Breast epithelium (tissue), 4 donors: ENCODE data around the gene FNTB. TPM values are rescaled to one million over a fixed set of nuclear protein-coding genes. Genes with fewer than 3 reads are reported as not detected.

Experiments used
- DNase-seq, 2 donors: peaks; one replicate each; pipeline ENCODE4 v3.0.0-alpha.2; 2019; ENCODE audit warnings: low spot score in 2 of 2
- H3K27ac ChIP-seq, 2 donors: fragments of 200-600 bp; sonication (generic) in 1 of 2; one replicate each; pipeline ENCODE4 v1.5.1; 2016 to 2019; ENCODE audit warnings: mild to moderate bottlenecking in 1 of 2
- H3K27me3 ChIP-seq, 2 donors: fragments of 200-600 bp; sonication (generic) in 1 of 2; one replicate each; pipeline versions ENCODE4 v1.5.1 to v1.6.0; 2017 to 2019; ENCODE audit warnings: control low read depth in 1 of 2, mild to moderate bottlenecking in 1 of 2
- H3K36me3 ChIP-seq: fragments of 200-600 bp; one replicate; pipeline ENCODE4 v1.5.1; 2019
- H3K4me1 ChIP-seq, 2 donors: fragments of 200-600 bp; sonication (generic); one replicate each; pipeline ENCODE4 v1.5.1; 2016 to 2019; ENCODE audit warnings: control low read depth in 1 of 2
- H3K4me3 ChIP-seq, 3 donors: fragments of 200-600 bp; sonication (generic); 1 replicate in 2 of 3; 2 replicates in 1 of 3; pipeline ENCODE4 v1.5.1; 2016 to 2019; ENCODE audit warnings: mild to moderate bottlenecking in 3 of 3, moderate library complexity in 2 of 3
- H3K9me3 ChIP-seq, 2 donors: fragments of 200-600 bp; sonication (generic) in 1 of 2; one replicate each; pipeline ENCODE4 v1.5.1; 2016 to 2019; ENCODE audit warnings: control low read depth in 1 of 2
- POLR2A ChIP-seq: fragments of 450-650 bp; IDR thresholded peaks from one replicate; pipeline ENCODE4 v1.6.1; 2016; ENCODE audit warnings: antibody characterized with exemption, mild to moderate bottlenecking, moderate library complexity
- POLR2AphosphoS5 ChIP-seq, 3 donors: sonication (generic); formaldehyde crosslinking; IDR thresholded peaks; one replicate each; pipeline ENCODE4 v1.6.1; 2017; ENCODE audit warnings: antibody characterized with exemption in 3 of 3
- intact Hi-C: fragments of 100-400 bp; cut with DNase I; formaldehyde crosslinking; loops from one replicate; pipeline ENCODE4 v1.15.1; 2023; ENCODE audit warnings: low total_unique reads
- total RNA-seq, 3 donors: library from RNA; depleted of rRNA; stranded (reverse); fragments of >200 nt; gene quantifications; one replicate each; pipeline ENCODE4 v1.1.0, GENCODE V29; 2016
- TF ChIP-seq, protein P1 (sequence below), 3 donors: fragments of 450-650 bp; IDR thresholded peaks; one replicate each; pipeline ENCODE4 v1.5.1; 2016 to 2017; ENCODE audit warnings: antibody characterized with exemption in 3 of 3, mild to moderate bottlenecking in 3 of 3, moderate library complexity in 3 of 3

The FNTB gene
- total RNA-seq, 3 donors from 2014 or later, result 15.7 to 22.9 (median 18.9) TPM

DNA sequence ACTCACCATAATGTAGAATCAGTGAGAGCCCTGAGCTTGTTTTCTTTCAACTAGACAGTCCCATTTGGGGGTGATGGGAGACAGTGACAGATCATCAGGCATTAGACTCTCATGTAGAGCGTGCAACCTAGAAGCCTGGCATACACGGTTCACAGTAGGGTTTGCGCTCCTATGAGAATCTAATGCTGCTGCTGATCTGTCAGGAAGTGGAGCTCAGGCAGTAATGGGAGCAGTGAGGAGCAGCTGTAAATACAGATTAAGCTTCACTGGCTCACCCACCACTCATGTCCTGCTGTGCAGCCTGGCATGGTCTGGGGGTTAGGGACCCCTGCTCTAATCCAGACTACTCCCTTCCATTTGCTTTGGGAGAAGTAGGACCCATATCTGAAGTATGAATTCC lies 55.6 kb downstream of the FNTB start:
- Histone ChIP-seq H3K27ac (no peak overlapping the region), H3K36me3 (no peaks in the 10 kb centered on the region), H3K4me1 (no peaks in the 10 kb centered on the region), H3K4me3 (no peak overlapping the region), H3K9me3 (no peaks in the 10 kb centered on the region), H3K27me3 (no peaks in the 10 kb centered on the region)
- TF ChIP-seq, protein P1, sequence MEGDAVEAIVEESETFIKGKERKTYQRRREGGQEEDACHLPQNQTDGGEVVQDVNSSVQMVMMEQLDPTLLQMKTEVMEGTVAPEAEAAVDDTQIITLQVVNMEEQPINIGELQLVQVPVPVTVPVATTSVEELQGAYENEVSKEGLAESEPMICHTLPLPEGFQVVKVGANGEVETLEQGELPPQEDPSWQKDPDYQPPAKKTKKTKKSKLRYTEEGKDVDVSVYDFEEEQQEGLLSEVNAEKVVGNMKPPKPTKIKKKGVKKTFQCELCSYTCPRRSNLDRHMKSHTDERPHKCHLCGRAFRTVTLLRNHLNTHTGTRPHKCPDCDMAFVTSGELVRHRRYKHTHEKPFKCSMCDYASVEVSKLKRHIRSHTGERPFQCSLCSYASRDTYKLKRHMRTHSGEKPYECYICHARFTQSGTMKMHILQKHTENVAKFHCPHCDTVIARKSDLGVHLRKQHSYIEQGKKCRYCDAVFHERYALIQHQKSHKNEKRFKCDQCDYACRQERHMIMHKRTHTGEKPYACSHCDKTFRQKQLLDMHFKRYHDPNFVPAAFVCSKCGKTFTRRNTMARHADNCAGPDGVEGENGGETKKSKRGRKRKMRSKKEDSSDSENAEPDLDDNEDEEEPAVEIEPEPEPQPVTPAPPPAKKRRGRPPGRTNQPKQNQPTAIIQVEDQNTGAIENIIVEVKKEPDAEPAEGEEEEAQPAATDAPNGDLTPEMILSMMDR (IDR thresholded peaks at IDR 0.05), result no peak
- TF ChIP-seq POLR2AphosphoS5 (IDR thresholded peaks at IDR 0.05), result no peak
- no peak for TF ChIP-seq POLR2A
- intact Hi-C loops, result no loop called here
- DNase-seq, result no peak

DNA sequence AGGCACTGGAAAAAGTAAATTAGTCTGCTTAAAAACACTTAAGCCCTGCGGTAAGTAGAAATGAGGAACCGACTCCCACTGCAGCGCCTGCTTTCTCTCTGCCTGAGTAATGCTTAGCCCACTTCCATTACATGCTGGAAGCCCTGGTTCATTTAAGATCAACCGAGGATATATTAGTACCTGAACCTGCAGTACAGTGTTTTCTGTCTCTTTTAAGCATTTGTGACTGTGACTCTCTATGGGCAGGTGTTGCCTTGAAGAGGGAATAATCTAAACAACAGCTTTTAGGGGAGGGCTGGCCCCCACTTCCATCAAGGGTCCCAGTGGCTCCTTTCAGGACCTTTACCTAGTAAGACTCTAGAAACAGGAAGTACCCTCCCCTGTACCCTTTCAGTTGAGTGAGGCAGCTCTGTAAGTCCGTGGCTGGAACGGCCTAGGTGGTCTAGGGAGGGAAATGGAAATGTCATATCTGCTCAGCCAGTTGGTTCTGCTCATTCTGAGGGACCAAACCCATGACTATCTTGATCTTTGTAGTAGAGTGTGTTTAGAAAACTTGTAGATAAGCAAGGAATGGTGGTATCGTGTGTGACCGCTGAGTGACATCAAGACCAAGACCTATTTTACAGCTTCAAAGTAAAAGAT lies 56.2 kb downstream of the FNTB start:
- Histone ChIP-seq H3K4me1 (no peaks in the 10 kb centered on the region), H3K27me3 (no peaks in the 10 kb centered on the region), H3K9me3 (no peaks in the 10 kb centered on the region), H3K4me3 (no peak overlapping the region), H3K36me3 (no peaks in the 10 kb centered on the region), H3K27ac (no peak overlapping the region)
- intact Hi-C loops, result no loop called here
- TF ChIP-seq POLR2A, result no peak
- TF ChIP-seq POLR2AphosphoS5 (IDR thresholded peaks at IDR 0.05), result no peak
- TF ChIP-seq, protein P1 (IDR thresholded peaks at IDR 0.05), result no peak
- no peak for DNase-seq

DNA sequence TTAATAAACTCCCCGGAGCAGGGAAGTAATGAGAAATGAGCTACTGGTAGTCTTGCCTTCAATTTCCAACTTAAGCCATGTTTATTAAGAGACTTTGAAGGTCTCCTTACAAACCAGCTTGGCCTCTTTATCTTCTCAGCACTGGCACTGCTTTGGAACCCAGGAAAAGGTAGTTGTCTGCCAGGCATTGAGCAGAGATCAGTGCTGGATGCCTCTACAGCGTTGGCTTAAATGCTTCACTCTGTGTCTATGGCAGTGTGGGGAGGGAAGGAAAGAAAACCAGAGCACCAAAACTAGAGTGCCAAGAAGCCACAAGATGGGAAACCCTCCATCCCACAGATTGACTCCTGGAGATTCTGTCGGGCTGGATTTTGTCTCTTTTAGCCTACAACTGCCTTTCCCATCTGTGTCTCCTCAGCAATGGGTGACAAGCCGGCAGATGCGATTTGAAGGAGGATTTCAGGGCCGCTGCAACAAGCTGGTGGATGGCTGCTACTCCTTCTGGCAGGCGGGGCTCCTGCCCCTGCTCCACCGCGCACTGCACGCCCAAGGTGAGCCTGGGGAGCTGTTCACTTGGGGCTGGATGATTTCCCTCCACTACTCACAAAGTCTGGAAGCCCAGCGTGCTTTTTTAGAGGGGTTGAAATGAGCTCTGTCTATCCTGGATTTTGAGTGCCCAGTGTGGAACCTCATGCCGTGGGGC lies 57.3 kb downstream of the FNTB start:
- H3K36me3 ChIP-seq, result no peaks in the 10 kb centered on the region
- H3K4me1 ChIP-seq, result no peaks in the 10 kb centered on the region
- H3K27me3 ChIP-seq, result no peaks in the 10 kb centered on the region
- DNase-seq, result no peak
- H3K4me3 ChIP-seq, result no peak overlapping the region
- no peak overlapping the region for H3K27ac ChIP-seq
- no peaks in the 10 kb centered on the region for H3K9me3 ChIP-seq
- TF ChIP-seq POLR2A (no peak), POLR2AphosphoS5 (IDR thresholded peaks at IDR 0.05) (no peak)
- TF ChIP-seq, protein P1 (IDR thresholded peaks at IDR 0.05), result no peak
- intact Hi-C loops, result no loop called here

DNA sequence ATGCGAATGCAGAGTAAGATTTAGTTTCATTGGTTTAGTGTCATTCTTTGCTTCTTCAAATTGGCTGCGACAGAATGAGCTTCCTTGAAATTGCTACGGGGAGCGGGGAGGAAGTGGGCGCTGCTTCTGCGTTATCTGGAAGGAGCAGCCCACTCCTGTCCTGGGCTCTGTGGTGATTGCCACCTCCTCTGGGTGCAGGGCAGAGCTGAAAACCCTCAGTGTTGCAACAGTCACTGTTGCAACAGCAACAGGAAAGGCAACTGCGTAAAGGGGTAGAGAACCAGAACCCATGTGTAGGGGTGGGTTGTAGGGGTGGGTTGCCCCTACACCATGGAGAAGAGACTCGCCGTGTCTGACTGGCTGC lies 57.9 kb downstream of the FNTB start:
- H3K9me3 ChIP-seq, result no peaks in the 10 kb centered on the region
- H3K4me1 ChIP-seq, result no peaks in the 10 kb centered on the region
- intact Hi-C loops, result no loop called here
- H3K36me3 ChIP-seq, result no peaks in the 10 kb centered on the region
- DNase-seq, result no peak
- no peaks in the 10 kb centered on the region for H3K27me3 ChIP-seq
- no peak for TF ChIP-seq POLR2AphosphoS5 (IDR thresholded peaks at IDR 0.05)
- TF ChIP-seq, protein P1 (IDR thresholded peaks at IDR 0.05), result no peak
- TF ChIP-seq POLR2A, result no peak
- no peak overlapping the region for H3K27ac ChIP-seq
- no peak overlapping the region for H3K4me3 ChIP-seq

DNA sequence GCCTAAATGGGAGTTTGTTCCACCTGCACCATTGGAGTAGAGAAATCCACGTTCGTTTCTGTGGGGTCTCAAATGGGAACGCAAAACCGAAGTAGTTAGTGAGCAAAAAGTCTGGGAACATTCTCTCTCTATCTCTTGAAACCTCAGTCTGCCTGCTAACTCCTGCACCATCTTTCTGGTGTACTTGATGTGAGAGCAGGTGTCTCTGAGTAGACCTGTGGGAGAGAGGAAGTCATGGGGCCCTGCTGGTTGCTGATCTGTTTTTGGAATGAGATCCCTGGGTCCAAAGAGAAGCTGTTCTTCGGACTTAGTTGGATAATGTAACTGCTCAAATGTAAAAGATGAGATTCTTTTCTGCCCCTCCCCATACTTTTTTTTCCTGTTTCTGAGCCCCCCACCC lies 58.3 kb downstream of the FNTB start:
- Histone ChIP-seq H3K36me3 (no peaks in the 10 kb centered on the region), H3K9me3 (no peaks in the 10 kb centered on the region), H3K27ac (no peak overlapping the region), H3K27me3 (no peaks in the 10 kb centered on the region), H3K4me1 (no peaks in the 10 kb centered on the region), H3K4me3 (no peak overlapping the region)
- no peak for TF ChIP-seq POLR2AphosphoS5 (IDR thresholded peaks at IDR 0.05)
- no peak for TF ChIP-seq POLR2A
- TF ChIP-seq, protein P1 (IDR thresholded peaks at IDR 0.05), result no peak
- DNase-seq, result no peak
- intact Hi-C loops, result no loop called here
